HL-60/S4 treated with phorbol 12-myristate 13-acetate at 8.2 ng/mL for 4 days and 3 days (cell line): ENCODE results near the gene PRKN.

Source experiments
- in situ Hi-C: fragments of 300-500 bp; cut with MboI; formaldehyde crosslinking; loops from 2 replicates; pipeline ENCODE4 v1.15.0; 2022; ENCODE audit warnings: low sequenced_read_pairs

PRKN gene

GRCh38 chr6:161446296-161446925 is 1281.2 kb downstream of the PRKN start:
- in situ Hi-C loops, result no loop called here

GRCh38 chr6:161445021-161445799 is 1282.4 kb downstream of the PRKN start:
- in situ Hi-C loops, result no loop called here

- in situ Hi-C loops, result no loop called here
Measured at GRCh38 chr6:161444464-161444863, 1283.1 kb downstream of the PRKN start.

GRCh38 chr6:161443848-161444247 is 1283.7 kb downstream of the PRKN start:
- in situ Hi-C loops, result no loop called here

- in situ Hi-C loops, result no loop called here
Measured at GRCh38 chr6:161442420-161442819, 1285.1 kb downstream of the PRKN start.

- in situ Hi-C loops, result no loop called here
Measured at GRCh38 chr6:161440299-161440698, 1287.3 kb downstream of the PRKN start.

GRCh38 chr6:161439093-161439492 is 1288.5 kb downstream of the PRKN start:
- in situ Hi-C loops, result no loop called here

- in situ Hi-C loops, result no loop called here
Measured at GRCh38 chr6:161438430-161439030, 1289.0 kb downstream of the PRKN start.

- in situ Hi-C loops, result no loop called here
Measured at GRCh38 chr6:161437851-161438250, 1289.7 kb downstream of the PRKN start.

GRCh38 chr6:161436106-161436876 is 1291.3 kb downstream of the PRKN start:
- in situ Hi-C loops, result no loop called here

- in situ Hi-C loops, result no loop called here
Measured at GRCh38 chr6:161435748-161436070, 1291.9 kb downstream of the PRKN start.

GRCh38 chr6:161434921-161435747 is 1292.4 kb downstream of the PRKN start:
- in situ Hi-C loops, result no loop called here

- in situ Hi-C loops, result no loop called here
Measured at GRCh38 chr6:161434350-161434749, 1293.2 kb downstream of the PRKN start.

- in situ Hi-C loops, result no loop called here
Measured at GRCh38 chr6:161432546-161432945, 1295.0 kb downstream of the PRKN start.

GRCh38 chr6:161429921-161430490 is 1297.6 kb downstream of the PRKN start:
- in situ Hi-C loops, result no loop called here

- in situ Hi-C loops, result no loop called here
Measured at GRCh38 chr6:161424421-161424820, 1303.1 kb downstream of the PRKN start.

GRCh38 chr6:161422710-161423680 is 1304.6 kb downstream of the PRKN start:
- in situ Hi-C loops, result no loop called here

GRCh38 chr6:161418463-161418945 is 1309.1 kb downstream of the PRKN start:
- in situ Hi-C loops, result no loop called here
